Measurements from ENCODE around the gene PARVG.
A peak's percentile ranks its signal among the peaks of the same experiment; 100 is the strongest.

The PARVG gene

DNA sequence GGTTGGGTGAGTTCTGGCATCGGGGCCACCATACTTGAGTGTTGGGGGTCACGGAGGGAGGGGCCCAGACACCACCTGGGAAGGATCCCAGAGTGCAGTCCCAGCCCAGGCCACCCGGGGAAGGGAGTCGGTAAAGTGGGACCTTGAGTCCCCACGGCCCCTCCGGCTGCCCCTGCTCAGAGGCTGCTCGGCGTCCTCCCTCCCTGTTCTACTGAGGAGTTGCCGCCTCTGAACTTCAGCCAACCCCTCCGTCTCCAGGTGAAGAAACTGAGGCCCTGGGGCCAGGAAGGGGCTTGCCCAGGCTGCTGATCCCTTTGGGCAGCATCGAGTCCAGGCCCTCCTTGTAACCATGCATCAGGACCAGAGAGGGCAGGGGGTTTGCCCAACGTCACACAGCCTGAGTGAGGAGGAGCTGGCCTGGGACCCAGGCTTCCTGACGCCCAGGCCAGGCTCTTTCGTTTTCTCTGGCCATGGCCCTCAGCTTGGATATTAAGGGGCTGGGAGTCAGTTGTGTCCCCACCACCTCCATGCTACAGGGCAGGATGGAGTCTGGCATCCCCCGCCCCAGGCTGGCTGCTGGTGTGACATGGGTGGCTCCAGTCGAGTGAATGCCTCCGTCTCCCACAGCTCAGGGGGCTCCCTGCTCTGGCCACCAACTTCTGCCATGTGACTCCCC is 1.3 kb downstream of the PARVG start:
- no peak for DNase-seq

DNA sequence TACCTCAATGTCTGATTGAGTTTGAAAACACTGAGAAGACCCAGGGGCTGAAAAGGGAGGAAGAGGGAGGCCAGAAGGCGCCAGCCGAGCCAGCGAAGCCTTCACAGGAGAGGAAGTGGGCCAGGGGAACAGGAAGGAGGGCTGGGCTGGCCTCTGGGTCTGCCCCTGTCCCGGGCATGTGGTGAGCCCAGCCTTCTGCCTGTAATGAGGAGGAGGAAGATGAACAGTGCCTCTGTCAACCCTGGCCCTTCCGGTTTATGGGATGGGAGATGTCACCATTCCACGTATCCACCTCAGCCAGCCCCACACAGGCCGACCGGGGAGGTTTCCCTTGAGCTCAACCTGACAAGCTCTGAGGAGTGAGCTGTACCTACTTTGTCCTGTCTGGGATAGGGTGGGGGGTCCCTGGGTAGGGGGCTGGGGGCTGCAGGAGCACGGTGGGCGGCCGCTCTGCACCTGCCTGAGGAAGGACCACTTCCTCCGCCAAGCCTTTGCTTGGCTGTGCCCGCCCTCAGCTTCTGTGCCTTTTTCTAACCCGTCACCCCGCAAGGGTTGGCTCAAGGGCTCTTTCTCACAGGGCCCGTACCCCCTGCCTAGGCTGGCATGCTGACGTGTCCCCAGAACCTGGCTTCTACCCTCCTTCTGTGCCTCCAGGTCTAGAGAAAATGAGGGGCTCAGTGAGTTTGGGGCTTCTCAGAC is 2.0 kb downstream of the PARVG start:
- DNase-seq = peak; percentile 74 to 79

DNA sequence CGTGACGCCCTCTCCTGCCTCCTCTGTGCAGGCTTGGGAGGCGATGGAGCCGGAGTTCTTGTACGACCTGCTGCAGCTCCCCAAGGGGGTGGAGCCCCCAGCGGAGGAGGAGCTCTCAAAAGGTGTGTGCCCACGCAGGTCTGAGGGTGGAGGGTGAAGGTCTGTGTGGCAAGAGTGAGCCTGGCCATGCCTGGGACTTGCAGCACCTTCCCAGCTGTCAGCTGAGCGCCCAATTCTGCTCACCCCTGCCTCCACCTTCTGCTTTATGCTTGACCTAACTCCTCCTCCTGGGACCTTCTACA is 2.5 kb downstream of the PARVG start:
- no peak for DNase-seq

DNA sequence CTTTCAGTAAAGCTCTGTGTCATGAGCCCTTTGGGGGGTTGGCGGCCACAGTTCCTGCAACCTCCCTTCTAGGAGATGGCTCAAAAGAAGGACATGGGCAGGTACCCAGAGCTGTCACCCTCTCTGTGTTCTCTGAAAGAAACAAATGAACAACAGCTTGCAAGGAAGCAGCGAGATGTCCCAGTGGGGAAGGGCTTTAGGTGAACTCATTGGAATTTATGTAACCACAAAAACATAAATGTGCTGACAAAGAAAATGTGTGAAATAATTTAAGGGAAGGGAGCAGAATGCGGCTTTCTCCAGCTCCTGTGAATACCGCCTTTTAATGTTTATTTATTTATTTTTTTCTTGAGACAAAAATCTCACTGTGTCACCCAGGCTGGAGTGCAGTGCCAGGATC is 3.3 kb downstream of the PARVG start:
- no peak for DNase-seq

DNA sequence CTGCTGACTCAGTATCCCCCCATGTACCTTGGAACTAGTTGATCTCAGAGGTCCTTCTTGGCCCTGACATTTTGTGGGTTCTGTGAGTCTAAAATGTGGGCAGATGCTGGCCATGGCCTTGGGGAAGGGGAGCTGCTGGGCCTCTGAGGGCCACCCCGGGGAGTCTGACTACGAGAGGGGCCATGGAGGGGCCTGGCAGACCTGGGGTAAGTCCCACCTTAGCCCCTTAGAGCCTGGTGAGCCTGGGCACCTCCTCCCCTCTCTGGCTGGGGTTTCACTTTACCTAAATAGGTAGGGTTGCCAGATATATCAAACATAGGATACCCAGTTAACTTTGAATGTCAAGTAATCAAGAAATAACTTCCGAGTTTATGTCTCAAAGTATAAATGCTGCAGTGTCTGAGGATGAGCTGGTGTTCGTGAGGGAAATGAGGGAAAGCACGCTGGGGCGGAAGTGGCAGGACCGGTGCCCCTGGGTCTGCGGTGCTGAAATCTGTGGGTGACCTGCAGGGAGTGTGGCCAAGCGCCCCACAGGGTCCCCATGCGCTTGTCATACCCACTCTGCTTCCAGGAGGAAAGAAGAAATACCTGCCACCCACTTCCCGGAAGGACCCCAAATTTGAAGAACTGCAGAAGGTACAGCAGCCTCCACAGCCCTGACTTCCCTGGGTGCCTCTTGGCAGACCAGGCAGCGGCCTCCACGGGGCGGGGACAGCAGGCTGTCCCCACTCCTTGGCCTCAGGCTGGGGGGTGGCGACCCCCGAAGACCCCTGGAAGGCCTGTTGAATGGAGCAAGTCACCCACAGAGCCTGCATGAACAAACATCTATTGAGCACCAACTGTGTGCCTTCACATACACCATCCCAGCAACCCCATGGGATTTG is 4.8 kb downstream of the PARVG start:
- no peak for DNase-seq

DNA sequence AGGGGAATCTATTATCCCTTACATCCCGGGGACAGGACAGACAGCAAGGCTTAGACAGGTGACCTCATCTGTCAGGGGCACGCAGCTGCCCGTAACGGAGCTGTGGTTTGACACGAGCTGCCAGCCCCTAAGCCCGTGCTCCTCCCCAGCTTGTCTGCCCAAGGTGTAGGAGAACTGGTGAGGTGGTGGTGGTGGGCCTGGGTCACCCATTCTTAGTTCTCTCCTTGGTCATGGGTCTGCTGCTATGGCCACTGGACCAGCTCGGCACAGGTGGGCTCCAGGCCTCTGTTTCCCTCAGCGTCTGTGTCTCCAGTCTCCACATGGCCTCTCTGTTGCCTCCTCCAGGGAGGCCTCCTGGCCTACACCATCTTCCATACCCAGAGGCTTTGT is 5.4 kb downstream of the PARVG start:
- no peak for DNase-seq

DNA sequence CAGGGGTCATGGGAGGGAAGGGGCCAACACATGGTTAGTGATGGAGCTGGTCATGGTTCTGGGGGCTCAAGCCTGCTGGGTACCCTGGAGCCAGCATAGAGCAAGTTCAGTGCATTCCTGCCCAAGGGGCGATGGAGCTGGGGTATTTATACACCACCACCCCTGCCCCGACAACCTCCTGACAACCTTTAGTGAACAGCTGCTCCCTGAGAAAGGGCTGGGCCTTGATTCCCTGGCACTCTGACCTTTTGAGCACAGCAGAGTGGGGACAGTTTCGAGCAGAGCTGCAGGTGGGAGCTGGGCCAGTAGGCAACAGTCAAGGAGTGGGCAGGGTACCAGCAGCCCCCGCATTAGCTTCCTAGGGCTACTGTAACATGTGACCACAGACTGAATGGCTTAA is 6.0 kb downstream of the PARVG start:
- DNase-seq = no peak

DNA sequence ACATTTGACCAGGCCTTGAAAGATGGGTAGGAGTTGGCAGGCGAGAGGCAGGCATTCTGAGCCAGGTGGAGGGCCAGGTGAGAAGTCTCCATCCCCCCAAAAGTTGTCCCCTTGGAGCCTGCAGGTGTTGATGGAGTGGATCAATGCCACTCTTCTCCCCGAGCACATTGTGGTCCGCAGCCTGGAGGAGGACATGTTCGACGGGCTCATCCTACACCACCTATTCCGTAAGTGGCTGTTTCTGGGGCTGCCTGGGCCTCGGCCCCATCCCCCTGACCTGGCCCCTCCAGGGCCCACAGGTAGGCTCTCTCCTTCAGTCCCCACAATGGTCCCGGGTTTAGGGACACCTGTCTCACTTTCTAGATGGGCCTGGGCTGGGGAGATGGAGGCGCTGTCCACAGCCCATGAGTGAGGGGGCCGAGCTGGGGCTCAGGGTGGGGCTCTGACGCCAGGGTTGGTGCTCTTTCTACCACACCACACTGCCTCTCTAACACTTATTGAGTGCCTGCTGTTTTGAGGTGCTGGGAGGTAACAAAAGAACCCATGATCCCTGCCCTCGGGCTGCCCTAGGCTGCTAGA is 7.0 kb downstream of the PARVG start:
- DNase-seq = no peak

DNA sequence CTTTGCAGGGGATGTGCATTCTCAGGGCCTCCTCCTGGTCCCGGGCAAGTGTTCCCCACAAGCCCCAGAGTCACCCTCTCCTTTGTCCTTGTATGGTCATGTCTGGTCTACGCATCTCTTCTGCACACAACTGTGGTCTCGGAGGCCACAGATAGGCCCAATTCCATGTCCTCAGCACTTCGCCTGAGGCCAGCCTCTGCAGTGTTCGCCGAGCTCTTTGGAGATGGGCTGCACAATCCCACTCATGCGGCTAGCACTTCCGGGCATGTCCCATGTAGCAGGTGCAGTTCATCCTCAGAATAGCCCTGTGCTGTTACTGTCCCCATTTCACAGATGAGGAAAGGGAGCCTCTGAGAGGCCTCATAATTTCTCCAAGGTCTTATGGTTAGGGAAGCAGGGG is 7.6 kb downstream of the PARVG start:
- DNase-seq = no peak

DNA sequence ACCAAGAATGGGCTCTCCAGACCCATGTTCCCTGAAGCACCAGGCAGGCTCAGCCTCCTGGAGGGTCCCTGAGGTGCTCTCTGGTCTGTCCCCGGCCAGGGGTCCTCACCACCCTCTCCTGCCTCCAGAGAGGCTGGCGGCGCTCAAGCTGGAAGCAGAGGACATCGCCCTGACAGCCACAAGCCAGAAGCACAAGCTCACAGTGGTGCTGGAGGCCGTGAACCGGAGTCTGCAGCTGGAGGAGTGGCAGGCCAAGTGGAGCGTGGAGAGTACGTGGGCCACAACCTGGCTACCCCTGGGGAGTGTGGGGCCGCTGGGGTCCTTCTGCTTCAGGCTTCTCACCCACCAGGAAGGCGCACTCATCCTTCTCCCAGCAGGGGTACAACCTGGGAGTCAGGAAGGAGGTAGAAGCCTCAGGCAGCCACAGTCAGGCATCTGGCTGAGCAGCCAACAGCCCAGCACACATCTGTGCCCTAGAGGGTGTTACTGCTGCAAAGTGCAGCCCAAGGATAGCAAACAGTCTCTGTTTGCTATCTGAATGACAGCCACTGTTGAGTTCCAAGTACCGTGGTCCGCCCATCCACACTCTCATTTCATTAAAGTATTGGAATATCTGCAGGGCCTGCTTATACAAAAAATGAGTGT is 8.4 kb downstream of the PARVG start:
- DNase-seq = no peak

DNA sequence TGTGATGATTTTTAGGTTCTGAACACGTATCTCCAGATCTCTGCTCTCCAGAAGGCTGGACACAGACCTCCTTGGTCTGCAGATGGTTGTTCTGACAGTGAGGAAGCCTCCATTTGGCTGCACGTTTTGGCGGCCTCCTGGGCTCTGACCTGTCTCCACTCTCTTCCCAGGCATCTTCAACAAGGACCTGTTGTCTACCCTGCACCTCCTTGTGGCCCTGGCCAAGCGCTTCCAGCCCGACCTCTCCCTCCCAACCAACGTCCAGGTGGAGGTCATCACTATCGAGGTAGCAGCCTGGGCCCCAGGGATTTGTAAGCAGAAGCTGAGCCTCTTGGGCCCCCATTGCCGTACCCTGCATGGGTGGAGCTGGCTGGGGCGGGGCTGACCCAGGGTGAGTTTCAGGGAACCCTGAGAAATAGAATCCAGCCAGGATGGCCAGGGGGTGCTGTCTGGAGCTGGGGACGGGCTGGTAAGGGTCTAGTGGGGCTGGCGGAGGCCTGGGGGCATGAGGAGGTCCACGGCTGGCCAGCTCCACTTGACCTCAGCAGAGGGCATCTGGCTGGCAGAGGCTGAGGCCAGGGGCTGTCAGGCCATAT is 9.8 kb downstream of the PARVG start:
- DNase-seq = no peak

DNA sequence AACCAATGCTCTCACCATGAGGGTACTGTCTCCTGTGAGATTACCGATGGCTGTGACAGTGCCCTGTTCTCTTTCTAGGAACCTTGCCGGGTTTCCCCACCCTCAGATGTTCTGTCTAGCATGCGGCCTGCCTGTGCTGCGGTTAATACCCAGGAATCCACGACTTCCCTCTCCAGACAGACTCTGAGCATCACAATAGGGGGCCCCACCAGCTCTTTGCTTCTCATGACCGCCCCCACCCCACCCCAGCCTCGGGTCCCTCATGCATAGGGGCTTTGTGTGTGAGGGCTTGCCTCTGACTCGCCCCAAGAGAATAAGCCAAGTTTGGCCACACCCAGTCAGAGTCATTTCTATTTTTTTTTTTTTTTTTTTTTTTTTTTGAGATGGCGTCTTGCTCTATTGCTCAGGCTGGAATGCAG is 10.3 kb downstream of the PARVG start:
- no peak for DNase-seq

DNA sequence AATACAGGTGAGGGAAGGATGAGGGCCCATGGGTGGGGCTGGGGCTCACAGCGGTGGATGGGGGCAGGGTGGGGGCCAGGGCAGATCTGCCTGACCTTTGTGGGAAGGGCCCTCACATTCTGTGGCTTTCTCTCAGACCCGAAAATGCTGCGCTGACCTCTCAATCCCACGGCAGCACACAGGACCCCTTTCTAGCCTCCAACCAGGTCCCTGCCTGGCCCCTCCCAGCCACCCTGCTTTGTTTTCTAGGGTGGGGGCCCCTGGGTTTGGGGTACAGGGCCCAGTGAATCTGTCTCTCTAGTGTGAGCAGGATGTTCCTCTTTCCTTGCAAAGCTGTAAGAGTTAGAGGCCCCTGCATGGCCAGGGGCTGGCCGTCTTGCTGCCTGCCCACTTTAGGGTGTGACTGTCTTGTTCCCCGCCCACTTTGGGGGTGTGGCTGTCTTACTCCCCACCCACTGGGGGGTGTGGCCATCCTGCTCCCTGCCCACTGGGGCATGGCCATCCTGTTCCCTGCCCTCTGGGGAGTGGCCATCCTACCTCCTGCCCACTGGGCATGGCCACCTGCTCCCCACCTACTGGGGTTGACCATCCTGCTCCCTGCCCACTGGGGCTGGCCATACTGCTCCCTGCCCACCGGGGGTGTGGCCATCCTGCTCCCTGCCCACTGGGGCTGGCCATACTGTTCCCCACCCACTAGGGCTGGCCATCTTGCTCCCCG is 11.5 kb downstream of the PARVG start:
- peak; percentile 36 to 60 for DNase-seq

DNA sequence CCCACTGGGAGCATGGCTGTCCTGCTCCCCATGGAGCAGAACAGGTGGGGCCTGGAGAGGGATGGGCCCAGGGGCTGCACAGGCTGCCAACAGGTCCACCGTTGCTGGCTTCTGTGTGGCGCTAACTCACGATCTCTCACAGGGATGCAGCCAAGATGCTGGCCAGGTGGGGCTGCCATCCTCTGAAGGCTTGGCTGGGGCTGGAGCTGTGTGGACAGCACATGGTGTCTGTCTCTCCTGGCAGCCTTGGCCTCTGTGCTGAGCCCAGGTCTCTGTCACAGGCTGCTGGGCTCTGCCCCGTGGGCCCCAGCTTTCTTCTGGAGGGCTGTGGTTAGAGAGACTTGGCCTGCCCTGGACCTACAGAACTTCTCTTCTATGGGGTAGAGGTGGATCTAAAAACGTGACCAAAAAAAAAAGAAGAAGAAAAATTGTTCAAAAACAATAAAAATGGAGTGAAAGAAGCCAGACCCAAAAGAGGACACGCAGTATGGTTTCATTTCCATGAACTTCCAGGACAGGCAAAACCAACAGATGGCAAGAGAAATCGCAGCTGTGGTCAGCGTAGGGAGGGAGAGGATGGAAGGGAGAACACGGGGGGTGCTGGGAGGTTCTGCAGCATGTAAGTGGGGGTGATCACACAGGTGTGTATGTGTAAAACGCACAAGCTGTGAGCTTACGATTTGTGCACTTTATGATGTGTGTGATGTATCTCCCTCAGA is 12.2 kb downstream of the PARVG start:
- no peak for DNase-seq

DNA sequence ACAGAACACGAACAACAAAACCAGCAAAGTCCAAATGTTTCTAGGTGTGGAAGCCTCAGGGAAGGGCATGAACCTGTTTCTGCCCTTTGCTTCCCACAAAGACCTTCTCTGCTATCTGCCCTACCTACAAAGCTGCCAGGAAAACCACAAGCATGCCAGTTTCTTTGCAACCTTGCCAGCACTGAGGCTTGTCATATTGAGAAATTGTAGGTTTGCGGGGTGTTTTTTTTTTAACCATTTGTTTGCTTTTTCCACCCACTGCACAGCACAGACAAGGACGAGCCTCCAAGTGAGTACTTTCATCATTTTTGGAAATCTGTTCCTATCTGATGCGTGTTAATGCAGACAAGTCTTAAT is 12.8 kb downstream of the PARVG start:
- DNase-seq = no peak

DNA sequence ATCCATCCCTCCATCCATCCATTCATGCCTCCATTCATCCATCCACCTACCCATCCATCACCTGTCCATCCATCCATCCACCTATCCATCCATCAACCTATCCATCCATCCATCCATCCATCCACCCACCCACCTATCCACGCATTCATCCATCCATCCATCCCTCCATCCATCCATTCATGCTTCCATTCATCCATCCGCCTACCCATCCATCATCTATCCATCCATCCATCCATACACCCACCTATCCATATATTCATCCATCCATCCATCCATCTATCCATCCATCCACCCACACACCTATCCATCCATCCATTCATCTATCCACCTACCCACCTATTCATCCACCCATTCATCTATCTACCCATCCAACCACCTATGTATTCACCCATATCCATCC is 13.8 kb downstream of the PARVG start:
- no peak for DNase-seq

DNA sequence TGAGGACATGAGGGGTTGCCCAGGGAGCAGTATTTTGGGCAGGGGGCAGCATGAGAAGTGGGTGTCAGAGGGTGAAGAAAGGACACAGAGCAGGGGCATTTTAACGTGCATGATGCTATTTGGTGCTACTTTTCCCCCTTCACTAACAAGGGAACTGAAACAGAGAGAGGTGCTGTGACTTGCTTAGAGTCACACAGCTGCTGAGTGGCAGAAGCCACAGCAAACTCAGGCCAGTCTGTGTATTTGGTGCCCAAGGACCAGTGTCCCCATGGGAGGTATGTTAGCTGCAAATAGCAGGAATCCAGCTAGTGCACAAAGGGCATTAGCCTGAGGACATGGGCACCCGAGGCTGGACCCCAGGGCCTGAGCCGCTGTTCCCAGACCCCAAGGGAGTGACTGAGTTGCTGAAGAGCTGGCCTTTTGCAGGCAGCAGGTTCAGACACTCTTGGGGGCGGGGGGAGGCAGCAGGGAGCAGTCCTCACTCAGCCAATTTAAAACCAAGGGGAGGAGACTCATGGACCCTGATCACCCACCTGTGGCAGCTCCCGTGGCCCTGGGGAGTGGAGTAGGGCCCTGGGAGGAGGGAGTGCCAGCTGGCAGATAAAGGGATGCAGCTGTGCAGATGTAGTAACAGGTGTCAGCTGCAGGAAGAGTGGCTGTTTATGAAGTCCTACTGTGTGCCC is 14.6 kb downstream of the PARVG start:
- DNase-seq = no peak

DNA sequence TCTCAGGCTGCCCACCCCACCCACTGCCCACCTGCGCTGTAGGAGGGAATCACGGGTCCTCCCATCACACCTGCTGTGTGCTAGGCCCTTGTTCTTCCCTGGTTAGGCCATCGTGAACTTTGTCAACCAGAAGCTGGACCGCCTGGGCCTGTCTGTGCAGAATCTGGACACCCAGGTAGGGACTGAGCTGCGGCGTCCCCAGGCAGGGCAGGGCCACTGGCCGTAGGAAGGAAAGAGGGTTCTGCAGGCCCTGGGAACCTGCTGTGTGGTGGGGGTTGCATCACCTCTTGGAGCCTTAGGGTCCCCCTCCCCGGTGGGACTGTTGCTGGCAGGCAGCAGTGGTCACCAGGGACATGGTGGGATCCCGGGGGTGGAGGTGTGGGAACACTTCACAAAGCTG is 15.5 kb downstream of the PARVG start:
- no peak for DNase-seq

DNA sequence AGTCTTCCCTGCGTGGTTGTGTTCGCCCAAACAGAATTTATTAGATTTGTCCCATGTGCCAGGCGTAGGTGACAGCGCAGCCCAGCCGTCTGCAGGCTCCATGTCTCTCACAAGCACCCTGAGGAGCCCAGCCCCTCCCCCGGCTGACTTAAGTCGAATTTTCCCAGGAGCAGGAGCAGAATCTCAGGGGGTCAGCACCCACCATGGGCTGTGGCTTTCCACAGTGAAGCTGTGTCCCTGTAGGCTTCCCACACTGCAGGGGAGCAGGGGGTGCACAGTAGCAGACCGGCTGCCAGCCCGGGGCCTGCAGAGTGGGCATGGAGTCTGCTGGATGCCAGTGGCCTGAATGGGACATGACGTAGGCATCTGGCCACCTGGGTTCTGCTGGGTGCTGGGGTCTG is 16.0 kb downstream of the PARVG start:
- DNase-seq = no peak

DNA sequence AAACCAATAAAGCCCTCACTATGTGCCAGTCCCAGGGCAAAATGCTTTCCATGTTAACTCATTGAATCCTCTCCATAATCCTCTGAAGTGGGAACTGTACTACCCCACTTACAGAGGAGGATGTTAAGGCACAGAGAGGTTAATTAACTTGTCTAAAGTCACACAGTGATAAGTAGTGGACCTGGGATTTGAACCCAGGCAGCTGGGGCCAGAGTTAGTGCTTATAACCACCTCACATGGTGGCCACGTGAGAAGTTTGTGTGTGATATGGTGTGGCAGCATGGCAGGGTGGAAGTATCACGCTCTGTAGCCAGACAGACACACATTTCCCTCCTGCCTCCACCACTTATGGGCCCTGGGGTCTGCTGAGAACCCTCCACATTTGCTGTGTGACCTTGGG is 16.5 kb downstream of the PARVG start:
- DNase-seq = no peak

DNA sequence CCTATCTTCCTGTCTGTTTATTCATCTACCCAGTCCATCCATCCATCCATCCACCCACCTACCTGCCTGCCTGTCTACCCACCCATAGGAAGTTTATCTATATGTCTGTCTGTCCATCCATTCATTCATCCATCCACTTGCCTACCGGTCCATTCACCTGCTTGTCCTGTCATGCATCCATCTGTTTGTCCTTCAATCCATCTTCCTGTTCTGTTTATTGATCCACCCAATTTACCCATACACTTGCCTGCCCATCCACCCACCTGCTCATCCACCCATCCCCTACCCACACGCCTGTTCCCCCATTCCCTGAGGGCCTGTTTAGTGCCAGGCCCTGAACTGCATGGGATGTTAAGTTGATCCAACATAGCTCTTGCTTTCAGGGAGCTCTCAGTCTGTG is 18.4 kb downstream of the PARVG start:
- no peak for DNase-seq

Data from Kasumi-1 (cell line).